Activated CD4-positive, alpha-beta T cell treated with anti-CD3 and anti-CD28 coated beads, Interleukin-2, amount 10 ng/mL, durations not matched to agents 24 days and 14 days (primary cell): ENCODE measurements around the gene MYL12A. TPM values are rescaled to one million over a fixed set of nuclear protein-coding genes. Genes with fewer than 3 reads are reported as not detected.

ENCODE experiments used
- DNase-seq: peaks from one replicate; pipeline ENCODE4 v3.0.0; 2022
- H3K27ac Mint-ChIP-seq: one replicate; pipeline ENCODE4 v1.8.0; 2022; ENCODE audit warnings: mild to moderate bottlenecking, mixed read lengths
- H3K27me3 Mint-ChIP-seq: one replicate; pipeline ENCODE4 v1.8.0; 2022; ENCODE audit warnings: mixed read lengths
- H3K36me3 Mint-ChIP-seq: one replicate; pipeline ENCODE4 v1.8.0; 2022; ENCODE audit warnings: low read depth, mild to moderate bottlenecking, mixed read lengths
- H3K4me1 Mint-ChIP-seq: one replicate; pipeline ENCODE4 v1.8.0; 2021; ENCODE audit warnings: mixed read lengths
- H3K4me3 Mint-ChIP-seq: one replicate; pipeline ENCODE4 v1.8.0; 2022; ENCODE audit warnings: mild to moderate bottlenecking, moderate library complexity, mixed read lengths
- H3K9me3 Mint-ChIP-seq: one replicate; pipeline ENCODE4 v1.8.0; 2021; ENCODE audit warnings: mixed read lengths
- intact Hi-C: fragments of 100-400 bp; cut with micrococcal nuclease; formaldehyde crosslinking; loops from one replicate; pipeline ENCODE4 v1.15.1; 2023
- total RNA-seq: library from RNA; stranded (reverse); gene quantifications from 2 replicates; pipeline ENCODE4 v1.2.3, GENCODE V29; 2022

MYL12A gene
- total RNA-seq, 1 donor from 2014 or later, result 340 TPM

GRCh38 chr18:3234457-3234856, 13.1 kb upstream of the MYL12A start:
- no peak for DNase-seq
- Mint-ChIP-seq H3K4me3 (no peak overlapping the region), H3K4me1 (peaks cover 2% of the 10 kb centered on the region), H3K36me3 (peaks cover 3% of the 10 kb centered on the region), H3K27me3 (no peaks in the 10 kb centered on the region), H3K9me3 (no peaks in the 10 kb centered on the region), H3K27ac (no peak overlapping the region)
- intact Hi-C loops, result no loop called here

DNA sequence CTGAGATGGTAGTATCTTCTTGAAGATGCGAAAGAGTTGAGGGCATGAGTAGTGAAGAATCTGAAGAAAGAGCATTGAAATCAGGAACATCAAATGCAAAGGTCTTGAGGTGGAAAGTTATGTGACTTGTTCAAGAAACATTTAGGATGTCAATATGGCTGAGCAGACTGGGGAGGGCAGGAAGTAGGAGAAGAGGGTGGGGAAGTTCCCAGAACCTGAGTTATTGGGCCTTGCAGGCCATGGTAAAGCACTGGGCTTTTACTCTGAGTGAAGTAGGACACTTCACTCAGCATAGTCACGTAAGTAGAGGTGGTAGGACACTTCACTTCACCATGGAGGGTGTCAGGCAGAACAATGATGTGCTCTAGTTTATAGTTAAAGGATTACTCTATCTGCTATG, 11.8 kb upstream of the MYL12A start:
- peaks cover 5% of the 10 kb centered on the region for H3K9me3 Mint-ChIP-seq
- intact Hi-C loops, result no loop called here
- no peaks in the 10 kb centered on the region for H3K27me3 Mint-ChIP-seq

DNA sequence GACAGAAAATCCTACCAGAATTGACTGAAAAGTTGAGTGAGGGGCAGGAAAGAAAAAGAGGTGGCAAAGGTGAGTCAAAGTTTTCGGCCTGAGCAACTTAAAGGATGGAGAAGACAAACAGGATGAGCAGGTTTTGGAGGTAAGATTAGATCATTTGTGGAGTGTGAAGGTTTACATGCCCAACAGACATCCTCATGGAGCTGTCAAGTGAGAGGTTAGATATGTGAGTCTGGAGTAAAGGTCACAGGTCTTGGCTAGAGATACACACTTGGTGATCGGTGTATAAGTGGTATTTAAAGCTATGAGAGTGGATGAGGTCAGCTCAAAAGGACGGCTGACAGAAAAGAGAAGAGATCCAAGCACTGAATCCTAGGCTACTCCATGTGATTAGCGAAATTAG, 11.1 kb upstream of the MYL12A start:
- Mint-ChIP-seq H3K27me3 (no peaks in the 10 kb centered on the region), H3K9me3 (peaks cover 7% of the 10 kb centered on the region), H3K4me1 (no peaks in the 10 kb centered on the region), H3K27ac (no peak overlapping the region), H3K36me3 (peaks cover 13% of the 10 kb centered on the region), H3K4me3 (no peak overlapping the region)
- DNase-seq, result no peak
- intact Hi-C loops, result no loop called here

More for the DNA sequence above, 11.8 kb upstream of the MYL12A start:
- DNase-seq, result no peak
- Mint-ChIP-seq H3K36me3 (peaks cover 9% of the 10 kb centered on the region), H3K4me3 (no peak overlapping the region), H3K27ac (no peak overlapping the region), H3K4me1 (no peaks in the 10 kb centered on the region)

- no peak overlapping the region for H3K4me3 Mint-ChIP-seq
- H3K27me3 Mint-ChIP-seq, result no peaks in the 10 kb centered on the region
- no peak overlapping the region for H3K27ac Mint-ChIP-seq
- H3K9me3 Mint-ChIP-seq, result peaks cover 14% of the 10 kb centered on the region
- intact Hi-C loops, result no loop called here
- peaks cover 27% of the 10 kb centered on the region for H3K36me3 Mint-ChIP-seq
- DNase-seq, result no peak
- peaks cover 5% of the 10 kb centered on the region for H3K4me1 Mint-ChIP-seq
Measured at GRCh38 chr18:3238742-3239141, 8.9 kb upstream of the MYL12A start.

GRCh38 chr18:3245185-3245564, 2.4 kb upstream of the MYL12A start:
- Mint-ChIP-seq H3K9me3 (peaks cover 14% of the 10 kb centered on the region), H3K27me3 (no peaks in the 10 kb centered on the region), H3K4me1 (peaks cover 38% of the 10 kb centered on the region), H3K36me3 (peaks cover 38% of the 10 kb centered on the region), H3K4me3 (peak overlapping the region; percentile 98), H3K27ac (peak overlapping the region; percentile 48)
- intact Hi-C loops, result loop anchor here (5.0 to 10.0 kb wide), 3 partner anchors 398 to 908 kb away; partner anchors contain the start of gene EMILIN2
- no peak for DNase-seq

DNA sequence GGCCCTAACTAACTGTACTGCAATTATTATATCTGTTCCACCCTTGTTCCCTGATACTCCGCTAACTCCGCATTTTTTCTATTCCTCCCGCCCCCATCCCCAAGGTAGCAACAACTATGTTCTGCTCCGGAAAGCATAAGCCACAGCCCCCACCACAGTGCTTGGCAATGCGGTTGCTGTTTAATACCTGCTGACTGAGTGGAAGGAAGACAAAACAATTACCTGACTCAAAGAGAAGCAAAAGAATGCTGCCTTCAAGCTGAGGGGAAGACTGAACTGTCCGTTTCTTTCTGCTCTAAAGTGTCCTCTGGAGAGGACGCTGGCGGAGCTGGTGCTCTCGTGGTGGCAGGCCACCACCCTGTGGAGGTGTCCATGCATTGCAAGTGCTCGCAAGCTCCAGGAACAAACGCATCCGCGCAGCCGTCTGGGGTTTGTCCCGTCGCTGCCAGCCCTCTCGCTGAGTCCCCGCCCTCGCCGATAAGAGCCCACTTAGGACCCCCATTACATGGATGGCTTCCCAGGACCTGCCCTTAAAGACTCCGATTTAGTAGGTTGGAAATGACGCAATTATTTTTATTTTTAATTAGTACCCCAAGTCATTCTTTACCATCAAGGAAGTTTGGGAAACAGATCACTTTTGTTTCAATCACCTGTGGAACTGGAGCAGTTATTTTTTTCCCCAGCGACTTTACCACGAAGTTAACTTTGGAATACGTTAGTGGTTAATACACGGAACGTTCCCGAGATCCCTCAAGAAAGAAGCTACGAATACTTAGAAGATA, 1.6 kb upstream of the MYL12A start:
- intact Hi-C loops, result loop anchor here (1.0 to 10.0 kb wide), 8 partner anchors 95 to 909 kb away; partner anchors contain the start of genes EMILIN2 and SMCHD1
- H3K27ac Mint-ChIP-seq, result peak overlapping the region; percentile 95
- peaks cover 34% of the 10 kb centered on the region for H3K36me3 Mint-ChIP-seq
- peak overlapping the region; percentile 98 for H3K4me3 Mint-ChIP-seq
- DNase-seq, result peak; percentile 95
- no peaks in the 10 kb centered on the region for H3K27me3 Mint-ChIP-seq
- peaks cover 7% of the 10 kb centered on the region for H3K9me3 Mint-ChIP-seq
- peaks cover 44% of the 10 kb centered on the region for H3K4me1 Mint-ChIP-seq

DNA sequence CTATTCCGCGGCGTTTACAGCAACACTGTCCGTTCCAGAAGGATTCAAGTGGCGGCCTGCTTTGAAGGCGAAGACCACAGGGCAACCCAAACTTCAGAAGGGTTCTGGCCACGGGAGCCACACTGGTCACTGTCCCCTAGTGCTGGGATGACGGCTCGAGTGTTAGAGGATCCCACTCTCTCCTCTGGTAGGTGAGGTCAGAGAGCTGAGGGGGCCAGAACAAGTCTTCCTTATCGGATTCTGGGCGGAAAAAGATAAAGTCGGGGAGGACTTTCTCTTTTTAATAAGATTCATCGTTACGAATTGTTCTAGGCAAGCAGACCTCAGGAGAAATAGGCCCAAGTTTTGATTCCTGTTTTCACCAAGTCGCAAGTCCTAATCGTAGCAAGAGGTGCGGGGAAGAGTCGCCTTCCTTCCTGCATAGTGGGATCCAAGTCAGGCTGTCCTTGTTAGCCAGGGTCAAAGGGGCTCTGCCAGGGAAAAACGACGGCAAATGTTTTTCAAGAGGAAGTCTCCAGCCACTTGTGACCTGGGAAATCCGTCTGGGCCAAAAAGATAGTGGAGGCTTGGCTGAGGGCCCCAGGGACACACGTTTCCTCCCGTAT, 864 bp upstream of the MYL12A start:
- Mint-ChIP-seq H3K9me3 (peaks cover 7% of the 10 kb centered on the region), H3K27ac (peak overlapping the region; percentile 95), H3K4me3 (peak overlapping the region; percentile 98), H3K36me3 (peaks cover 29% of the 10 kb centered on the region), H3K27me3 (no peaks in the 10 kb centered on the region), H3K4me1 (peaks cover 49% of the 10 kb centered on the region)
- DNase-seq, result peak; percentile 81
- intact Hi-C loops, result loop anchor here (1.0 to 10.0 kb wide), 12 partner anchors 15 to 909 kb away; partner anchors contain the start of genes EMILIN2 and SMCHD1

GRCh38 chr18:3248062-3248657, 559 bp downstream of the MYL12A start:
- Mint-ChIP-seq H3K4me3 (peak overlapping the region; percentile 98), H3K36me3 (peaks cover 30% of the 10 kb centered on the region), H3K9me3 (no peaks in the 10 kb centered on the region), H3K27ac (peak overlapping the region; percentile 95), H3K4me1 (peaks cover 60% of the 10 kb centered on the region), H3K27me3 (no peaks in the 10 kb centered on the region)
- intact Hi-C loops, result loop anchor here (1.0 to 10.0 kb wide), 4 partner anchors 235 to 911 kb away; partner anchors contain the start of genes EMILIN2 and LPIN2
- no peak for DNase-seq

DNA sequence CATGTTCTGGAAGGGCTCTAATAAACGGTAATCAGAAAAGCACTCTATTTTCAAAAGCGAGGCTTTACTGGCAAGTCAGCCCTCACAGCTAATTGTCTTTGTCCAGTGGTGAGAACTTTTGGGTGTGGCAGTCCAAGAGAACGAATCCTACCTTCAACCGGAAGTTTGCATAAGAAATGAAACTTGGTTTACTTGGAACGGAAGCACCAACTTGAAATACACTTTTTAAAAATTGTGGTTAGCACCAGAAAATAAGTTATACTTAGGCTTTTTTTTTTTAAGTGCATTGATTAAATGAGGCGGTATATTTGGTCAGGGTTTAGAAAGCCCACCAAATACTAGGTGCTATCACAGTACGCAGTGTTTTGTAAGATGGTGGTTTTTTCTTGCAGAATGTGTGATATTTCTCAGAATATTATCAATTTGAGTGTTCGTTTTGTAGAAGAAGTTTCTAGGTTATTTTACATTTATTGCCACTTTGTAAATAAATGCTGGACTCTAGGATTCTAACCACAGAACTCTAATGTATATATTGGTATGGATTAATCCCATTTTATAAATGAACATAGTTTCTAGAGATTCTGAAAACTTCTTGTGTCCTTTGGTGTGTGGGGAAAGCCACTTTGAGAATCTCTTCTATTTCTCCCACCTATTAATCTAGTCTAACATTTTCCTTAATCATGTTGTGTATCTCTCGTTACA, 1.2 kb downstream of the MYL12A start:
- peak overlapping the region; percentile 95 for H3K27ac Mint-ChIP-seq
- H3K4me1 Mint-ChIP-seq, result peaks cover 62% of the 10 kb centered on the region
- no peaks in the 10 kb centered on the region for H3K9me3 Mint-ChIP-seq
- DNase-seq, result peak; percentile 84
- no peaks in the 10 kb centered on the region for H3K27me3 Mint-ChIP-seq
- intact Hi-C loops, result loop anchor here (1.0 to 10.0 kb wide), 4 partner anchors 236 to 912 kb away; partner anchors contain the start of genes EMILIN2 and LPIN2
- H3K36me3 Mint-ChIP-seq, result peaks cover 34% of the 10 kb centered on the region
- H3K4me3 Mint-ChIP-seq, result peak overlapping the region; percentile 98

GRCh38 chr18:3250237-3251107, 2.9 kb downstream of the MYL12A start:
- peaks cover 44% of the 10 kb centered on the region for H3K36me3 Mint-ChIP-seq
- intact Hi-C loops, result loop anchor here (1.0 kb wide), 1 partner anchor 189 kb away; no protein-coding TSS in a partner anchor
- peak overlapping the region; percentile 81 for H3K4me3 Mint-ChIP-seq
- peak overlapping the region; percentile 94 for H3K27ac Mint-ChIP-seq
- H3K4me1 Mint-ChIP-seq, result peaks cover 60% of the 10 kb centered on the region
- H3K27me3 Mint-ChIP-seq, result no peaks in the 10 kb centered on the region
- no peak for DNase-seq
- H3K9me3 Mint-ChIP-seq, result no peaks in the 10 kb centered on the region

GRCh38 chr18:3251249-3251962, 3.8 kb downstream of the MYL12A start:
- DNase-seq, result no peak
- Mint-ChIP-seq H3K4me3 (peak overlapping the region; percentile 70), H3K4me1 (peaks cover 57% of the 10 kb centered on the region), H3K27me3 (no peaks in the 10 kb centered on the region), H3K27ac (no peak overlapping the region), H3K9me3 (no peaks in the 10 kb centered on the region), H3K36me3 (peaks cover 50% of the 10 kb centered on the region)
- intact Hi-C loops, result no loop called here

DNA sequence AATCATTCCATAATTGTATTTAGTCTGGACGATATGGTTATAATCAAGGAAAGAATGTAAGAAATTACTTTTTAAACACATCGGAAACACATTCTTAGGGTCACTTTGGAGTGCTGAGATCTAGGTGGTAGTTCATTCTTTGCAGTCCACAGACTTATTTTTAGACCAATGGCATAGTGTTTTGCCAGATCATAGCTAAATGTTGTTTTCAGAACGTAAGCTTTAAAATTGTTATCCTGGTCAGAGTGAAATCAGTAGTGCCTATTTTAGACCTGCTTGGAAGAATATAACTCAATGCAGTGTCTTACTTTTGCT, 4.3 kb downstream of the MYL12A start:
- Mint-ChIP-seq H3K27me3 (no peaks in the 10 kb centered on the region), H3K4me3 (peak overlapping the region; percentile 70), H3K9me3 (no peaks in the 10 kb centered on the region), H3K36me3 (peaks cover 54% of the 10 kb centered on the region), H3K4me1 (peaks cover 57% of the 10 kb centered on the region), H3K27ac (peak overlapping the region; percentile 58)
- no peak for DNase-seq
- intact Hi-C loops, result no loop called here
